Stimulated activated CD8-positive, alpha-beta memory T cell treated with anti-CD3 and anti-CD28 coated beads, Interleukin-4, amount 100 ng/mL, for 1 hour (primary cell): ENCODE data around the gene STARD3.

Experiments used
- DNase-seq, 2 donors: peaks; one replicate each; pipeline ENCODE4 v3.0.0-alpha.2; 2020; ENCODE audit warnings: low read depth in 2 of 2, low spot score in 1 of 2

Gene STARD3

GRCh38 chr17:39603304-39604016 is 33.5 kb upstream of the STARD3 start:
- no peak for DNase-seq

DNA sequence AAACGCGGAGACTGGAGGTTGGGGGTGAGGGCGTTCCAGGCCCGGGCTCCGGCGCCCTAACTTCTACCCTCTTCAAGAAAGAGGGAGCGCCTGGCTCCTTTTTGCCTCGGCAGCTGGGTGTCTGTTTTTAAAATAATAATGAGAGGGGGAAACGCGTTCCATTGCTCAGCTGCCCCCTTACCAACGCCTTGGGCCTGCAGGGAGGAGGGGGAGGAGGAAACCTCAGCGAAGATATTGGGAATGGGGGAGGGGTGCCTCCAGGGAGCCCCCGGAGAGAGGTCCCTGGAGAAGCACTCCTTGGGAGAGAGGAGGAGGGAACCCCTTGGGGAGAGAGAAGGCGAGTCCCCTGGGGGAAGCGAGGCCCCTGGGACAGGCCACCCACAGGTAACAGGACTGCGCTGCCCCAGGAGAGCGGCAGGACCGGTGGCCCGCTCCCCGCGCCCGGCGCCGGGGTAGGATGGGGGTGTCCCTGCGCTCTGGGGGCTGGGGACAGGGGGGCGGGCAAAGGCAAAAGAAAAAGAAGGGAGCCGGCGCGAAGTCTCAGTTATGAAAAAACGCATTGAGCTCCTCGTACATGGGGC is 31.9 kb upstream of the STARD3 start:
- DNase-seq, result no peak

- DNase-seq, result no peak
These were observed 31.2 kb upstream of the STARD3 start for GRCh38 chr17:39605492-39606433.

- no peak for DNase-seq
These were observed 30.4 kb upstream of the STARD3 start for GRCh38 chr17:39606434-39607056.

DNA sequence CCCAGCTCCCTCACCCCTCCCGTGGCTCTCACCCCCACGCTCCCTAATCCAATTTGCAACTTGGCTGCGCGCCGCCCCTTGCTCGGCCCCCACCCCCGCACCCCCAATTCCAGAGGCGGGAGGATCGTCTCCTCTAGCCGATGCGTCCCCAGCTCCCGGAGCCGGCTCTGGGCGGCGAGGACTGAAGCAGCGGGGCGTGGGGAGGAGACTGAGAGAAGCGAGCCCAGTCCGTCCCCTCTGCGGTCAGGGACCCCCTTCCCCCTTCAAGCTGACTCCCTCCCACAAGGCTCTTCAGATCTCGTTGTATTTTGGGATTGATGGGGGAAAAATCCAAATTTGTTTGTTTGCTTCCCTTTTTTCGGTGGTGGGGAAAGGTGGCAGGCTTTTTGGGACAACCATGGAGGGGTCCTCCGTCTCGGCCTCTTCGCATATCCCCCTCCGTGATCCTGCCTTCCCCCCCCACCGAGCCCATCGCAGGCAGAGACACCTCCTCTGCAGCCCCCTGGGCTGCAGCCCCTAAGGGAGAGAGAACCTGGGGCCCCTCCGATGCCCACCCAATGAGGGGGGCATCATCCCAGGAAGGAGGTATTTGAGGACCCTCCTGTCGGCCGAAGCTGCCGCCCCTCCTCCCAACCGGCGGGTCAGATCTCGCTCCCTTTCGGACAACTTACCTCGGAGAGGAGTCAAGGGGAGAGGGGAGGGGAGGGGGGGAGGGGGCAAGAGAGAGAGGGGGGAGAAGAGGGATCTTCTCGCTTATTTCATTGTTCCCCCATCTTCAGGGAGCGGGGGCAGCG is 29.7 kb upstream of the STARD3 start:
- no peak for DNase-seq

- DNase-seq, result no peak
These were observed 29.2 kb upstream of the STARD3 start, which contains the start of gene NEUROD2 for GRCh38 chr17:39607851-39608130. TSS of gene NEUROD2 (minus strand) at chr17:39607920. CDS start at chr17:39606599, 1,321 bp downstream.

DNA sequence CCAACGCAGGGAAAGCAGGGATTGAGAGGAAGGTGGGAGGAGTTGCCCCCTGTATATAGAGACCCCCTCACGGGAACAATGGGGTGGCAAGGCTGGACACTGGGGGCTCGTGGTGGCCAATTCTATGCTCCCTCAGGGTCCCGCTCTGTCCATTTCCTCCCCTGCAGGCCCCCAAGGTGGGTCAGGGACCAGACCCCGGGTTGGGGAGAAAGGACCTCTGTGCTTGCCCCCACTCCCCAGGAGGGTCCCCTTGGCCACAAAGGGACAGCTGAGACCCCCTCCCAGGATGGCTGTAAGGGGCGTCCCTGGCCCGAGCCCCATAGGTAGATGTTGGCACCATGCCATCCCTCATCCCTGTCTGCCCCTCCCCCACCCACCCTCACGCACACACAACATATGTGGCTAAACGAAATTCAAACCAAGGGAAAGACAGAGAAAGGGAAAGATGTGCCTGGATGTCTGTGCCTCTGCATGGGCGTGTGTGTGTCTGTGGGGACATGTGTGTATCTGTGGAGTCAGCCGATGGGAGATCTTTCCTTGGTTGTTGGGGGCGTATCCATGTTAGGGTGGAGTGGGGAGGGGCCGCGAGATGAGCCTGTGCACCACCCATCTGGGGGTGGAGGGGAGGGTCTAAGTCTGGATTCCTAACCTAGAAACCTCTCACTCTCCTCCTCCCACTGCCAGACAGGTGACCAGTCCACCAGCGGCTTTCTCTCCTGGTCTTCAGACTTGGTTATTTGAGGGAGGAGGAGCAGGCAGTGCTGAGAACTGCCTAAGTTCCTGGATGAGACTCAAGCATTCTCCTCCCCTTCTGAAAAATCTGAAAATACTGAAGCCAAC is 28.6 kb upstream of the STARD3 start:
- no peak for DNase-seq

- no peak for DNase-seq
These were observed 27.4 kb upstream of the STARD3 start for GRCh38 chr17:39609416-39610025.

DNA sequence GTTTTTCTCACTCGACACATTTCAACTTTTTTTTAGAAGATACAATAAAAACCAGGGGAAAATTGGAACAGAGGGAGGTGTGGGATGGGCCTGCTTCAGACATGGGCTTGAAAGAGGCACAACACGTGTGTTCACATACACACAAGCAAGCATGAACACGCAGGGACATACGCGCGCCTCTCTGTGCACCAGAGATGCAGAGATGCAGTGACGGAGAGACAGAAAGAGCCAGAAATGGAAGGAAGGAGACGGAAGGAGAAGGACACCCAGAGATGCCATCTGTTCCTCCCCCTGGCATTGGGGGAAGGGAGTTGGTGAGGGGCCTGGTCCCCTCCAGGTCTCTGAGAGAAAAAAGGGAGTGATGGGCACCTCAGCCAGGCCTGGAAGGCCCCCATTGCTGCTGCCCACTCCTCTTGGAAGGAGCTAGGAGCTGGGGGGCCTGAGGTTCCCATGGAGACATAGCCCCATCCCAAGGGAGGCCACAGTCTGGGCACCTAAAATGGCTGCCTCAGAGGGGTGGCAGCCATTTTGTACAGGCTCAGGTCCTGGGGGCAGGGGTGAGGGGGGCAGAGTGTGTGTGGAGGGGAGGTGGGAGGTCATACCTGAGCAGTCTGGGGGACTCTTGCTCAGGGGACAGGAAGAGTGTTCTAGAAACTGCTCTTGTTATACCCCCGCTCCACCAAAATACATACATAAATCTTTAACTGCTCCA is 25.4 kb upstream of the STARD3 start:
- DNase-seq, result no peak

DNA sequence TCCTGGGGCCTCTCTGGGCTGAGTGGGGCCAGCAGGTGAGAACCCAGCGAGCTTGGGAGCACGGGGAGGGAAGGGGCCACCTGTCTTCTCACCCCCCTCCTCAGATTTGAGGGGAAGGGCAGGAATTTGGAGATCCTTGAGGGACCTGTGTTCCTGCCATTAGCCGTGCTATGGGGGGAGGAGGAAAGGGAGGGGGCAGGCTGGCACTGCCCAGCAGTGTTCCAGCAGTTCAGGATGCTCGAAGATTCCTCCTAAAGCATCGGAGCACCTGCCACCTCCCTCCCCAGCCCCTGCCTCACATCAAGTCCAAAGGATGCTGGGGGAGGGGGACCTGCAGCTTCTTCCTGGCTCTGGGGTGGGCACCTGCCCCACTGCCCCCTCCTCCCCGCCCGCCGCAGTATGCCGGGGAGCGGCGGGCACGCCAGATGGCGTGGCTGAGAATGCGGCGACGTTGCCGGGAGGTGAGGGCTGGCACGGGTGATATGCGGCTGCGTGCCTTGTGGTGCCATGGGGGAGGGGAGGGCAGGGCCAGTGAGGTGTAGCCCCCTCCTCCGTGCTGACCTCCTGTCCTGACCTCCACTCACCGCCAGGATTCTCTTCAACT is 24.6 kb upstream of the STARD3 start:
- no peak for DNase-seq

GRCh38 chr17:39612935-39613464 is 23.9 kb upstream of the STARD3 start:
- no peak for DNase-seq

DNA sequence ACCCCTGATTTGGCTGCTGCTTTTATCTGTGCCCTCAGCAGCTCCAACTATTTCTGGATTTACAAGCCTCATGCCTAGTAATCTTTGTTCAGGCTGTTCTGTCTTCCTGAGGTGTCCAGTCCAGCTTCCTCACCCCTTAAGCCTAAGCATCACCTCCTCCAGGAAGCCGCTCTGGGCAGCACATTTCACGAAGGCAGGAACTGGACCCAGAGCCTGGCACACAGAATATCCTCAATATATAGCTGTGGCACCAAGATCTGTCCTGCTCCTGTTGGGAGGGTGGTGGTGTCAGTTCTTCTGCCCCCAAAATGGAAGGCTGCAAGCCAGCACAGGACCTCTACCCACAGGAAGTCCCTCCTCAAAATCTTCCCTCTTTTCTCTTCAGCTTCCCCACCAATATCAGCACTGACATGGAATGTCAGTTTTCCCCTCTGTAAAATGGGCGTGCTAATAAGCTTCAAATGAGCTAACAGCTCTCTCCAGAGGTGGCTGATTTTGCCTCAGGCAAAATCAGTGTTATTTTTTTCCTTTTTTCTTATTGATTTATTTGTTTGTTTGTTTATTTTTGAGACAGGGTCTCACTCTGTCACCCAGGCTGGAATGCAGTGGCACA is 22.3 kb upstream of the STARD3 start:
- no peak for DNase-seq

DNA sequence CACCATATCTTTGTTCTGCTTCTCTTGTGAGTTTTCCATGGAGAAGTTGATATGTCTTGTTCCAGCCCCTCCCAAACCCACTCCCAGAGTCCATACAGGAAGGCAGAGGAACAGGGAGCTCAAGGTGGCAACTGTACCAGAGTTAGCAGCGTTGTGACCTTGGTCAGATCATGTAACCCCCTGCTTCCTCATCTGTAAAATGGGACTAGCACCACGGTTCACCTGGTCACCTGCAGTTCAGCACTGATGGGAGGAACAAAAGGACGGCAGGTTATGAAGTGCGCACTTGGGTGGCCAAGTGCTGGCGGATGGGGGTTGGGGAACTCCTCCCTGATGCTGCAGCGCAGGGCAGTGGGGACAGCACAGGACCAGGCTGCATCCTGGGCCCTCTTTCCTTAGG is 21.5 kb upstream of the STARD3 start:
- DNase-seq, result no peak

GRCh38 chr17:39617100-39617445 is 19.9 kb upstream of the STARD3 start:
- no peak for DNase-seq

DNA sequence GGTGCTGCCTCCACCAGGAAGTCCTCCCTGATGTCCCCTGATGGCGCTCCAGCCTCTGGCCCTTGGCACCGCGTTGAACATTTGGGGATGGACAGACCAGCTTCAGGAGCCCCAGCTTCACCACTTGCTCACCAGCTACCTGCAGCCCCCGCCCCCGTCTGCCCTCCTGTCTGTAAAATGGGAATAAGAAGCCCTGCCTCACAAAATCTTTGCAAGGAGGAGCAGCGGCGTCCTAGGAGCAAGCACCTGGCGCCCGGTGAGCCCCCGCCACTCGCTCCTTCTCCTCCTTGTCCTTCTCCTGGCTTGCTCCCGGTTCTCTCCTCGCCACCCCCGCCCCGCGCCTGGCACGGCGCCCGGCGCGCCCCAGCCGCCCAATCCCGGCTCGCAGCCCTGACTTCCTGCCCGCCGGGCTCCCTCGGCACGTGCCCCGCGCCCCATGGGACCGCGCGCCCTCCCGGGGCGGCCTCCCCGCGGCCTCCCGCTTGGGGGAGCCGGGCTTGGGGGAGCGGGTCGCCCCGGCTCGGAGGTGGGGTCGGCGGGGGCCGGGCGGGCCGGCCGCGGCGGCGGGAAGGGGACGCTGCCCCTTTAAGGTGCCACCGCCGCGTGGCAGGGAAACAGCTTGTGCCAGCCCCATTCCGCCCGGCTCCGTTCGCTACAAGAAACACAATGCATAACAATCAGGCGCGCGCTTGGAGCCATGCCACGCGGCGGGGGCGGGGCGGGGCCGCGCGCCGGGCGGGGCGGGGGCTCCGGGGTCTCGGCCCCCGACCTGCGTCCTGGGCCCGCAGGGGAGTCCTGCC is 19.3 kb upstream of the STARD3 start:
- peak; percentile 17 for DNase-seq

GRCh38 chr17:39618246-39618913 is 18.6 kb upstream of the STARD3 start:
- no peak for DNase-seq
